CD8-positive, alpha-beta memory T cell (primary cell): ENCODE results near the gene ISG20L2. TPM values are rescaled to one million over a fixed set of nuclear protein-coding genes. Genes with fewer than 3 reads are reported as not detected.

Source experiments
- CTCF ChIA-PET: fragments of 350-600 bp; sonication (Branson Sonifier 250); formaldehyde crosslinking; loops from one replicate; lab custom pipeline; 2021; ENCODE audit warnings: antibody characterized with exemption; lab: Charles Lee
- POLR2A ChIA-PET: fragments of 350-600 bp; sonication (Branson Sonifier 250); formaldehyde crosslinking; loops from one replicate; lab custom pipeline; 2021; ENCODE audit warnings: antibody characterized with exemption; lab: Charles Lee
- DNase-seq, 5 donors: peaks; one replicate each; pipeline versions ENCODE4 v3.0.0 to v3.0.0-alpha.2; 2020 to 2022; ENCODE audit warnings: mixed read lengths in 1 of 5
- H3K27ac ChIP-seq: one replicate; pipeline ENCODE4 v1.7.0; 2013; ENCODE audit warnings: low read depth, mild to moderate bottlenecking, low read length, moderate library complexity
- H3K27me3 ChIP-seq: 2 replicates; pipeline ENCODE4 v1.7.0; 2013; ENCODE audit warnings: low read length, mild to moderate bottlenecking; ENCODE audit not compliant: insufficient read depth, poor library complexity, severe bottlenecking
- H3K36me3 ChIP-seq: 2 replicates; pipeline ENCODE4 v1.7.0; 2013; ENCODE audit warnings: mild to moderate bottlenecking, low read length, moderate library complexity; ENCODE audit not compliant: insufficient read depth
- H3K4me1 ChIP-seq: 2 replicates; pipeline ENCODE4 v1.7.0; 2013; ENCODE audit warnings: mild to moderate bottlenecking, low read length, moderate library complexity; ENCODE audit not compliant: insufficient read depth
- H3K4me3 ChIP-seq: 2 replicates; pipeline ENCODE4 v1.7.0; 2013; ENCODE audit warnings: mild to moderate bottlenecking, low read length
- H3K9me3 ChIP-seq: 2 replicates; pipeline ENCODE4 v1.7.0; 2013; ENCODE audit warnings: mild to moderate bottlenecking, low read length
- H3K27ac Mint-ChIP-seq, 8 donors: one replicate each; pipeline ENCODE4 v1.8.0; 2020 to 2021; ENCODE audit warnings: mixed read lengths in 8 of 8, mild to moderate bottlenecking in 6 of 8, inconsistent platforms in 3 of 8, moderate library complexity in 3 of 8
- H3K27me3 Mint-ChIP-seq, 2 donors: one replicate each; pipeline ENCODE4 v1.8.0; 2020 to 2021; ENCODE audit warnings: mixed read lengths in 2 of 2, mild to moderate bottlenecking in 1 of 2, moderate library complexity in 1 of 2
- H3K36me3 Mint-ChIP-seq, 3 donors: one replicate each; pipeline ENCODE4 v1.8.0; 2020 to 2021; ENCODE audit warnings: mixed read lengths in 3 of 3, inconsistent platforms in 1 of 3, mild to moderate bottlenecking in 1 of 3
- H3K4me1 Mint-ChIP-seq, 3 donors: one replicate each; pipeline ENCODE4 v1.8.0; 2020 to 2021; ENCODE audit warnings: mixed read lengths in 3 of 3, inconsistent platforms in 1 of 3, mild to moderate bottlenecking in 1 of 3
- H3K4me3 Mint-ChIP-seq, 7 donors: one replicate each; pipeline ENCODE4 v1.8.0; 2020 to 2021; ENCODE audit warnings: mixed read lengths in 7 of 7, mild to moderate bottlenecking in 6 of 7, moderate library complexity in 4 of 7, inconsistent platforms in 2 of 7
- H3K9me3 Mint-ChIP-seq, 5 donors: one replicate each; pipeline ENCODE4 v1.8.0; 2020 to 2022; ENCODE audit warnings: mixed read lengths in 5 of 5, mild to moderate bottlenecking in 3 of 5, moderate library complexity in 2 of 5, inconsistent platforms in 1 of 5
- polyA plus RNA-seq: library from polyadenylated mRNA; unstranded; fragments of 300-500 nt; fragmentation: Illumina TruSeq; gene quantifications from one replicate; pipeline ENCODE4 v1.2.3, GENCODE V29; 2021
- total RNA-seq, 2 experiments: library from RNA; stranded (reverse); gene quantifications; one replicate each; pipeline ENCODE4 v1.2.3, GENCODE V29; 2021

The ISG20L2 gene
- total and polyA plus RNA-seq, 3 experiments from 2014 or later, result 25.0 to 75.9 (median 69.4) TPM

DNA sequence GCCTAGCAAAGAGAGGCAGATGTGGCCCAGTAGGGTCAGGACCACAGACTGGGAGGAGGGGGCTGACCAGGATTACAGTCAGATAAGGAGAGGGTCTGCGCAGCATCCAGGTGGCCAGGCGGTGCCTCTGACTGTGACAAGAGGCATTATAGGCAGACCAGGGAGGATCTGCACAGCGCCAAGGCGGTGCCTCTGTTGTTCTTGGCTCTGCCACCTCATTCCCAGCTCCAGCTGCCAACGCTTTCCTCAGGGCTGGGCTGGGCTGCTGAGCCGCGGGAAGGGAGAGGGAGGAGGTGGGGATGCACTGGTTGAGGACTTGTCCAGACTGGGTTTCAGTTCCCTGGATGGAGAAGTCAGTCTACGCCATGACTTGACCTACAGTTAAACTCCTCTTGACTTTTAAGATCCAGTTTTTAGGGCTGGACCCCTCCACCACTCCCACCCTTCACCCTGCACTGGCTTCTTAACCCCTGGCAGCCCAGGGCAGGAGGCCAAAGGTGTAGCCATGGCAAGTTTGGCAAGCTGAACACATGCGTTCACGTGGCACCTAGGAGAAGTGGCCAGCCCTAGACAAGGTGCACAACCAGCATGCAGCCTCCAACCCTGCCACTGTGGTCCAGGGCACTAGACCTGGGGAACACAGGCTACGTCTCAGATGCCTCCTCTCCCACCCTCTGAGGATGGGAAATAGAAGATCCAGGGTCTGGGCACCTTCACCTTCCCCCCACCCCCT is 18.6 kb downstream of the ISG20L2 start:
- ChIA-PET CTCF (interaction anchor here (1.2 to 8.0 kb wide), 2 partner anchors 17 to 150 kb away, joined by 3 to 52 read pairs; partner anchors contain the start of genes ISG20L2 and METTL25B), POLR2A (interaction anchor here (0.6 kb wide), 1 partner anchor 23 kb away, joined by 6 read pairs; no protein-coding TSS in a partner anchor)
- Histone ChIP-seq H3K27ac (no peak overlapping the region), H3K9me3 (no peaks in the 10 kb centered on the region), H3K27me3 (no peaks in the 10 kb centered on the region), H3K4me1 (peaks cover 23% of the 10 kb centered on the region), H3K36me3 (no peaks in the 10 kb centered on the region), H3K4me3 (no peak overlapping the region)
- Mint-ChIP-seq H3K9me3 (no peaks in the 10 kb centered on the region), H3K27ac (peak overlapping the region in 1 of 8 donors; percentile 42), H3K4me1 (peaks cover 17 to 27% (median 18%) of the 10 kb centered on the region in 3 donors), H3K36me3 (peaks cover 0 to 3% (median 1%) of the 10 kb centered on the region in 3 donors), H3K4me3 (peak overlapping the region in 1 of 7 donors; percentile 26), H3K27me3 (peaks cover 0 to 2% of the 10 kb centered on the region in 2 donors)
- DNase-seq, result no peak

DNA sequence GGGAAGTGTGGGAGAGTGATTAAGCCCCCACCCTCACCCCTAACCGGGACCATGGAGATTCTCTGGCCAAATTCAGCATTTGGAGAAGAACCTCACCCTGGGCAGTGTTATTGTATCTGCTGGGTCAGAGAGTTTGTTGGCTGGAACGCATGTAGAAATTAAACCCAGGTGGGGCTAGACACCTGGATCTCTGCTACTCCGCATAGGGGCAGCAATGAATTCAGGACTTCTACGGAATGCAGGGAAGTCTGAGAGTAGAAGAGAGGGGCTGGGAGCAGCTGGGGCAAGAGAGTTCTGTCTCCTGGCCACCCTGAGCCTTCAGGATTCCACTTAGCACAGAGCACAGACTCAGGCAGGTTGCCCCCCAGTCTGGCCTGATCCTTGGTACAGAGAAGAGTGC is 19.5 kb downstream of the ISG20L2 start:
- Histone ChIP-seq H3K9me3 (no peaks in the 10 kb centered on the region), H3K27me3 (peaks cover 7% of the 10 kb centered on the region), H3K4me1 (peaks cover 30% of the 10 kb centered on the region), H3K4me3 (no peak overlapping the region), H3K27ac (no peak overlapping the region), H3K36me3 (no peaks in the 10 kb centered on the region)
- Mint-ChIP-seq H3K27ac (peak overlapping the region in 5 of 8 donors; percentile 25 to 71 (median 63)), H3K9me3 (no peaks in the 10 kb centered on the region), H3K27me3 (peaks cover 5% of the 10 kb centered on the region in 2 donors), H3K4me1 (peaks cover 22 to 36% (median 25%) of the 10 kb centered on the region in 3 donors), H3K36me3 (no peaks in the 10 kb centered on the region), H3K4me3 (peak overlapping the region in 1 of 7 donors; percentile 72)
- ChIA-PET POLR2A (no interaction called here), CTCF (interaction anchor here (9.1 kb wide), 2 partner anchors 18 to 19 kb away, joined by 86 to 120 read pairs; partner anchors contain the start of genes ISG20L2 and METTL25B)
- no peak for DNase-seq

DNA sequence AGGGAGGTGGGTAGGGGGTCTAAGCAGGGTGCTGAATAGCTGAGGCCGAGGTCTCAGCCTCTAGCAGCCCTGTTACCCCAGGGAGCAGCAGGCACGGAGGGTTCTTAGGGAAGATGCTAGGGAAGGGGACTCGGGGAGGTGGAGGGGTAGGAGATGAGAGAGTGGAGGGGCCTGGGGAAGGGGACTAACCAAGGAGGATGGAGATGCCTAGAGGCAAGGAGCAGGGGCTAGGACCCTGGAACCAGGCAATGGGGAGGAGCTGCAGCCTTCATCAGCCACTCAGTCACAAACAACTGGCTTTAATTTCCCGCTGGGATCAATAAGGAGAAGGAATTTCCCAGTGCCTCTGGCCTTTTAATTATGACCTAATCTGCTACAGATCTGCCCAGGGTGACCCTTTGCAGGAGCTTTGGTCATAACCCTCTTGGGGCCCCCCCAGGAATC is 20.3 kb downstream of the ISG20L2 start:
- POLR2A ChIA-PET, result interaction anchor here (0.6 kb wide), 1 partner anchor 11 kb away, joined by 3 read pairs; no protein-coding TSS in a partner anchor
- Histone ChIP-seq H3K4me3 (no peak overlapping the region), H3K4me1 (peaks cover 30% of the 10 kb centered on the region), H3K27ac (no peak overlapping the region), H3K9me3 (no peaks in the 10 kb centered on the region), H3K27me3 (peaks cover 9% of the 10 kb centered on the region), H3K36me3 (no peaks in the 10 kb centered on the region)
- Mint-ChIP-seq H3K27ac (peak overlapping the region in 4 of 8 donors; percentile 20 to 93 (median 50)), H3K9me3 (no peaks in the 10 kb centered on the region), H3K4me3 (peak overlapping the region in 1 of 7 donors; percentile 72), H3K4me1 (peaks cover 22 to 38% (median 26%) of the 10 kb centered on the region in 3 donors), H3K27me3 (peaks cover 5 to 6% of the 10 kb centered on the region in 2 donors), H3K36me3 (no peaks in the 10 kb centered on the region)
- no peak for DNase-seq
- CTCF ChIA-PET, result interaction anchor here (0.7 to 9.1 kb wide), 5 partner anchors 11 to 49 kb away, joined by 3 to 120 read pairs (median 5); partner anchors contain the start of genes ISG20L2 and METTL25B

DNA sequence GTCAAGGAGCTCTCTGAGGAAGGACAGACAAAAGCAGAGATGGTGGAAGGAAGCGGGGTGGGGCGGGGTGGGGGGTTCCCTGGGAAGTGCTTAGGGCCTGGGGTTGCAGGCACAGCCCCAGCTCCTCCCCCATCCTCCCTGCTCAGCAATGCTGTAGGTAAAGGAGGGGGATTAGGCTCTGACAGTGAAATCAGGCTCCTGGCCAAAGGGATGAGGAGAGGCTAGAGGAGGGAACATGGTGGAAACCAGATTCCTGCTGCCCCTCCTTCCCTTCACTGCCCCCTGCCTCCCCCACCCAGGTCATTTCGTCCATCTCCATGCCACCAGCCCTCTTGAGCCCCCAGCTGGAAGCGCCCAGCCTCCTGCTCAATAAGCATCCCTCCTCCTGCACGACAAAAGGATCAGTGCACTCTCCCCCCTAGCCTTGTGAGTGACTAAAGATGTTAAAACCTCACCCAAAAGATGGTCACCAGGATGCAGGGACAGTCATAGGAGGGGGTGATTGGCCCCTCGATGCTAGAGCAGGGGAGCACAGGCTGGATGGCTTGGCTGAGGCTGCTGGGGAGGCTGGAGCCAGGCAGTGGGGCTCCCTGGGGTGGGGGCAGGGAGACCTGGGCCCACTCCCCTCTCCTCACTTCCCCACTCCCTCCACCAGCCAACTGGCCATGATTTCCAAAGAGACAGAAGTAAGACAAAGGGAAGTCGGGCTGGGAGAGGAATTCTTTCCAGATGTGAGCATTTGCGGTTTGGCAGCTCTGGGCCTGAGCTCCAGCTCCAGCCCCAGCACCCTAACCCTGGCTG is 20.9 kb downstream of the ISG20L2 start:
- H3K27me3 Mint-ChIP-seq, result peaks cover 5 to 9% of the 10 kb centered on the region in 2 donors
- H3K36me3 Mint-ChIP-seq, result no peaks in the 10 kb centered on the region
- H3K4me1 Mint-ChIP-seq, result peaks cover 22 to 38% (median 26%) of the 10 kb centered on the region in 3 donors
- peak overlapping the region; percentile 66 to 95 (median 86) for H3K4me3 Mint-ChIP-seq
- no peak overlapping the region for H3K4me3 ChIP-seq
- CTCF ChIA-PET, result interaction anchor here (0.7 to 9.1 kb wide), 8 partner anchors 8 to 48 kb away, joined by 3 to 120 read pairs (median 11); partner anchors contain the start of genes ISG20L2, METTL25B and NES
- H3K27me3 ChIP-seq, result peaks cover 9% of the 10 kb centered on the region
- no peak overlapping the region for H3K27ac ChIP-seq
- H3K4me1 ChIP-seq, result peaks cover 30% of the 10 kb centered on the region
- H3K9me3 ChIP-seq, result no peaks in the 10 kb centered on the region
- DNase-seq, result no peak
- H3K27ac Mint-ChIP-seq, result peak overlapping the region in 5 of 8 donors; percentile 38 to 93 (median 60)
- POLR2A ChIA-PET, result interaction anchor here (0.6 kb wide), 1 partner anchor 11 kb away, joined by 3 read pairs; no protein-coding TSS in a partner anchor
- H3K9me3 Mint-ChIP-seq, result no peaks in the 10 kb centered on the region
- H3K36me3 ChIP-seq, result no peaks in the 10 kb centered on the region

DNA sequence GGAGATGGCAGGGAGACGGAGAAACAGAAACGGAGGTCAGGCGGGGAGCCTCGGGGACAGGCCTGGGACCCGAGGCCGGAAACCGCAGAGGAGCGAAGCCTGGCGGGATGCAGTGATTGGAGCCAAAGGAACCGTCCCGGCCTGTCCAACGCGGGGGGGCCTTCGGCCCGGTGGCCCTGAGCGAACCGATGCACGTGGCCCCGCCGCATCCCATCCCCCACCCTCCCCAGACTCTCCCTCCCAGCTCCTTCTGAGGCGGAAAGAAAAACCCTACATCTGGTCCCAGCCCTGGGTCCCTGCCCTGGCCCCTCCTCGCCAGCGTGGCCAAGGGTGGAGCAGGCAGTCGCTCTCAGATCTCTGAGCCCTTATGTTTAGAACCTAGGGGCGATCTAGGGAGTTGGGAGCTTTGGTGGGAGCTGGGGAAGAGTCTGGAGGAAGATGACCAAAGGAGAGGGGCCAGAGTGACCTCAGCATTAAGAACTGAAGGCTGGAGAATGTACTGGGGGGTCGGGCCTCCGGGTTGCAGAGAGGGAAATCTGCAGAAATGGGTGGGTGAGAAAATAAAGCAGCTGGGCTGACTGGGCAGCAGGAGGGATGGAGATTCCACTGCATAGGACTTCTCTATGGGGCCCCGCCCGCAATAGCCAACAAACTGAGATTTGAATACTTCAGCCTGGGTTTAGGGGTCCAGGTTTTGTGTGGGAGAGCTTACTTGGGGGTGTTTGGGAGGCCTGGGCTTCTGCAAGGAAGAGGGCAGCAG is 21.7 kb downstream of the ISG20L2 start:
- ChIA-PET CTCF (interaction anchor here (0.6 to 9.1 kb wide), 17 partner anchors 9 to 199 kb away, joined by 3 to 120 read pairs (median 4); partner anchors contain the start of genes ISG20L2, METTL25B, NES and NTRK1), POLR2A (interaction anchor here (1.4 kb wide), 1 partner anchor 22 kb away, joined by 4 read pairs; the partner anchor contains the start of genes ISG20L2 and METTL25B)
- H3K27me3 Mint-ChIP-seq, result peaks cover 5 to 9% of the 10 kb centered on the region in 2 donors
- peaks cover 22 to 38% (median 26%) of the 10 kb centered on the region in 3 donors for H3K4me1 Mint-ChIP-seq
- H3K9me3 Mint-ChIP-seq, result no peaks in the 10 kb centered on the region
- no peaks in the 10 kb centered on the region for H3K36me3 Mint-ChIP-seq
- H3K4me3 Mint-ChIP-seq, result peak overlapping the region; percentile 86 to 95 (median 88)
- no peak overlapping the region for H3K27ac ChIP-seq
- H3K4me3 ChIP-seq, result peak overlapping the region; percentile 92
- peaks cover 30% of the 10 kb centered on the region for H3K4me1 ChIP-seq
- no peaks in the 10 kb centered on the region for H3K9me3 ChIP-seq
- H3K36me3 ChIP-seq, result no peaks in the 10 kb centered on the region
- peak in 3 of 5 donors; percentile 6 to 50 (median 11) for DNase-seq
- peak overlapping the region; percentile 61 to 89 (median 82) for H3K27ac Mint-ChIP-seq
- peaks cover 9% of the 10 kb centered on the region for H3K27me3 ChIP-seq

DNA sequence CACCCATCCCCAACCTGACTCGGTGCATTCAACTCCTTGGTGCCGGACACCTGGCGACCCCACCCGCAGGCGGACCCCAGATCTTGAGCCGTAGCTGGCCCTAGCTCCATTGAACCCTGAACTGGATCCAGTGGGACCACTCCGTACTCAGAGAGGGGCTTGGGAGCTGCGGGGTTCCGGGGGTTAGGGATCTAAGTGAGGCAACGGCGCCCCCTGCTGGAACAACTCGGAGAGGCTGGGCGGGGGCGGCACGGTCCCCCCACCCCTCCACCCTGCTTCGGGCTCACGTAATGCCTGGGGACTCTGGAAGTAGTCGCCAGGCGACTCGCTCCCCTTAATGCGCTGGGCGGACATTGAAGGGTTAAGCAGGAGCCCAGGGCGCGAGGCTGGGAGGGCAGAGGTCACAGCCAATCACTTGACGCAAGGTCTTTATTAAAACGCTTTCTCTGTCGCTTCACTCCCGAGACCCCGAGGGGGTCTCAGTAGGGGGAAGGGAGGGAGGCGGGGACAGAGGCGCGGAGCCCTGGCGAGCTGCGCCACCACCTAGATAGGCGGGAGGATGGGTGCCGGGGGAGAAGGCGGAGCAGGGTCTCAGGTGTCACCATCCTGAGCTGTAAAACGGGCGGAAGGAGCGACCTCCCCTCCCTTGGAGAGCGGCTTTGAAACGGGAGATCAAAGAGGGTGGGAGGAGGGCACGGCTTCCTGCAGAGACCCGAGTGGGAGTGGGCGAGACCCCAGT is 22.5 kb downstream of the ISG20L2 start:
- Mint-ChIP-seq H3K27ac (peak overlapping the region; percentile 54 to 96 (median 84)), H3K4me3 (peak overlapping the region; percentile 86 to 95 (median 88)), H3K27me3 (peaks cover 5 to 13% of the 10 kb centered on the region in 2 donors), H3K9me3 (no peaks in the 10 kb centered on the region), H3K36me3 (no peaks in the 10 kb centered on the region), H3K4me1 (peaks cover 22 to 38% (median 26%) of the 10 kb centered on the region in 3 donors)
- H3K9me3 ChIP-seq, result no peaks in the 10 kb centered on the region
- peaks cover 9% of the 10 kb centered on the region for H3K27me3 ChIP-seq
- peak; percentile 62 to 79 (median 67) for DNase-seq
- H3K27ac ChIP-seq, result peak overlapping the region; percentile 43
- no peaks in the 10 kb centered on the region for H3K36me3 ChIP-seq
- H3K4me3 ChIP-seq, result peak overlapping the region; percentile 92
- POLR2A ChIA-PET, result interaction anchor here (1.2 to 1.5 kb wide), 3 partner anchors 20 to 45 kb away, joined by 4 read pairs; partner anchors contain the start of genes HDGF, ISG20L2 and METTL25B
- H3K4me1 ChIP-seq, result peaks cover 30% of the 10 kb centered on the region
- CTCF ChIA-PET, result interaction anchor here (0.6 to 9.1 kb wide), 16 partner anchors 10 to 198 kb away, joined by 3 to 120 read pairs (median 4); partner anchors contain the start of genes ISG20L2, METTL25B, NES and NTRK1
